IMR-90 (cell line): Measurements from ENCODE around the gene ACACB. TPM values are rescaled to one million over a fixed set of nuclear protein-coding genes. Genes with fewer than 3 reads are reported as not detected.

Experiments
- ATAC-seq: fragments of 200-7000 bp; cut with Tn5 transposase; 2 replicates; pipeline ENCODE4 v1.9.1; 2020; ENCODE audit warnings: low read depth, mild to moderate bottlenecking, moderate library complexity
- BruUV-seq: library from RNA; stranded (reverse); fragments of 400-500 nt; replicated peaks from 2 replicates; lab custom pipeline; 2021; lab: Mats Ljungman, UMichigan
- CTCF ChIA-PET: fragments of 300-600 bp; formaldehyde crosslinking; extraction: SDS; loops from one replicate; lab custom pipeline; 2021; ENCODE audit warnings: antibody characterized with exemption; lab: Yijun Ruan, JAX
- POLR2A ChIA-PET: fragments of 300-600 bp; sonication (Branson Sonifier 250); formaldehyde crosslinking; loops from one replicate; lab custom pipeline; 2022; ENCODE audit warnings: antibody characterized with exemption; ENCODE audit not compliant: unreplicated experiment; lab: Charles Lee
- DNase-seq: peaks from one replicate; pipeline ENCODE4 v3.0.0; 2013
- H2AFZ ChIP-seq: replicated peaks from 2 replicates; pipeline ENCODE3; 2013; ENCODE audit warnings: low read length, mild to moderate bottlenecking; ENCODE audit not compliant: poor library complexity
- H2AK5ac ChIP-seq: 2 replicates; pipeline ENCODE4 v1.6.1; 2013; ENCODE audit warnings: low read depth, low read length, inconsistent platforms
- H2AK9ac ChIP-seq: replicated peaks from 2 replicates; pipeline ENCODE3; 2013; ENCODE audit warnings: mild to moderate bottlenecking, low read depth, low read length, moderate library complexity; ENCODE audit not compliant: poor library complexity
- H2BK120ac ChIP-seq: 2 replicates; pipeline ENCODE4 v1.6.1; 2013; ENCODE audit warnings: low read depth, low read length, inconsistent platforms
- H2BK15ac ChIP-seq: 3 replicates; pipeline ENCODE4 v1.6.1; 2013; ENCODE audit warnings: low read depth, low read length, inconsistent platforms
- H2BK20ac ChIP-seq: 2 replicates; pipeline ENCODE4 v1.6.1; 2013; ENCODE audit warnings: low read depth, mild to moderate bottlenecking, inconsistent platforms, low read length, moderate library complexity
- H2BK5ac ChIP-seq: 2 replicates; pipeline ENCODE4 v1.6.1; 2013; ENCODE audit warnings: mild to moderate bottlenecking, low read depth, low read length, inconsistent platforms; ENCODE audit not compliant: poor library complexity, severe bottlenecking
- H3K14ac ChIP-seq: replicated peaks from 2 replicates; pipeline ENCODE4 v1.6.1; 2013; ENCODE audit warnings: low read depth, low read length, inconsistent platforms
- H3K18ac ChIP-seq: 2 replicates; pipeline ENCODE4 v1.6.1; 2013; ENCODE audit warnings: low read depth, low read length, control low read depth
- H3K23ac ChIP-seq: 2 replicates; pipeline ENCODE4 v1.6.1; 2013; ENCODE audit warnings: low read depth, low read length, inconsistent platforms
- H3K27ac ChIP-seq: 2 replicates; pipeline ENCODE4 v1.5.1; 2013; ENCODE audit warnings: mild to moderate bottlenecking, control low read depth, low read length; ENCODE audit not compliant: insufficient read depth
- H3K27me3 ChIP-seq: 2 replicates; pipeline ENCODE4 v1.6.1; 2013; ENCODE audit warnings: low read length; ENCODE audit not compliant: control insufficient read depth, insufficient read depth
- H3K36me3 ChIP-seq: 2 replicates; pipeline ENCODE4 v1.6.1; 2013; ENCODE audit warnings: low read length, mixed read lengths; ENCODE audit not compliant: control insufficient read depth, insufficient read depth
- H3K4ac ChIP-seq: 2 replicates; pipeline ENCODE4 v1.6.1; 2013; ENCODE audit warnings: low read depth, low read length, inconsistent platforms
- H3K4me1 ChIP-seq: 2 replicates; pipeline ENCODE4 v1.6.1; 2013; ENCODE audit warnings: low read length, mixed read lengths; ENCODE audit not compliant: control insufficient read depth, insufficient read depth
- H3K4me2 ChIP-seq: 2 replicates; pipeline ENCODE4 v1.6.1; 2013; ENCODE audit warnings: low read depth, mild to moderate bottlenecking, control low read depth, low read length, moderate library complexity
- H3K4me3 ChIP-seq: 2 replicates; pipeline ENCODE4 v1.5.1; 2013; ENCODE audit warnings: low read depth, mild to moderate bottlenecking, control low read depth, low read length, moderate library complexity; ENCODE audit not compliant: insufficient read depth
- H3K56ac ChIP-seq: 2 replicates; pipeline ENCODE4 v1.6.1; 2013; ENCODE audit warnings: low read length, inconsistent platforms; ENCODE audit not compliant: insufficient read depth; ENCODE audit errors: extremely low read depth
- H3K79me1 ChIP-seq, 2 experiments: 2 replicates each; pipeline ENCODE4 v1.6.1; 2013; ENCODE audit warnings: low read length in 2 of 2, inconsistent platforms in 1 of 2, low read depth in 1 of 2
- H3K9ac ChIP-seq: 2 replicates; pipeline ENCODE4 v1.6.1; 2013; ENCODE audit warnings: low read depth, low read length, control low read depth
- H3K9me1 ChIP-seq: 2 replicates; pipeline ENCODE4 v1.6.1; 2013; ENCODE audit warnings: low read length, inconsistent platforms; ENCODE audit not compliant: insufficient read depth
- H3K9me3 ChIP-seq: 2 replicates; pipeline ENCODE4 v1.6.1; 2013; ENCODE audit warnings: low read length; ENCODE audit not compliant: control insufficient read depth, insufficient read depth
- H4K20me1 ChIP-seq: 2 replicates; pipeline ENCODE4 v1.6.1; 2013; ENCODE audit warnings: low read length, inconsistent platforms; ENCODE audit not compliant: insufficient read depth
- H4K5ac ChIP-seq: 2 replicates; pipeline ENCODE4 v1.6.1; 2013; ENCODE audit warnings: mild to moderate bottlenecking, low read depth, low read length, control low read depth
- H4K8ac ChIP-seq, 2 experiments: 2 replicates each; pipeline ENCODE4 v1.6.1; 2013; ENCODE audit warnings: low read depth in 2 of 2, low read length in 2 of 2, control low read depth in 1 of 2, inconsistent platforms in 1 of 2
- H4K91ac ChIP-seq: 2 replicates; pipeline ENCODE4 v1.6.1; 2013; ENCODE audit warnings: low read depth, low read length, inconsistent platforms; ENCODE audit not compliant: insufficient read depth
- CEBPB ChIP-seq: IDR thresholded peaks from 2 replicates; pipeline ENCODE4 v1.6.1; 2012; ENCODE audit warnings: low read depth, low read length, improper control_type of control experiment
- MAZ ChIP-seq: IDR thresholded peaks from 2 replicates; pipeline ENCODE4 v1.6.1; 2012; ENCODE audit warnings: low read depth, mild to moderate bottlenecking, low read length, improper control_type of control experiment, moderate library complexity, borderline replicate concordance
- MXI1 ChIP-seq: IDR thresholded peaks from 2 replicates; pipeline ENCODE4 v1.6.1; 2012; ENCODE audit warnings: low read depth, mild to moderate bottlenecking, low read length, moderate library complexity, borderline replicate concordance
- NFE2L2 ChIP-seq: fragments of 150-350 bp; IDR thresholded peaks from 2 replicates; pipeline ENCODE4 v1.6.1; 2016; ENCODE audit warnings: low read depth, mild to moderate bottlenecking, low read length
- POLR2A ChIP-seq: IDR thresholded peaks from 2 replicates; pipeline ENCODE4 v1.6.1; 2012; ENCODE audit warnings: mild to moderate bottlenecking, low read depth, low read length
- SMC3 ChIP-seq: fragments of 150-350 bp; IDR thresholded peaks from 2 replicates; pipeline ENCODE4 v1.6.1; 2016; ENCODE audit warnings: low read depth, mild to moderate bottlenecking, antibody characterized with exemption, low read length, moderate library complexity
- WGBS, 2 experiments: methylation state at CpG; one replicate each; pipeline versions ENCODE4 v1.1.5 to v1.1.7; 2013; ENCODE audit warnings: missing lambda C conversion rate in 2 of 2; ENCODE audit not compliant: insufficient read length in 1 of 2; ENCODE audit errors: extremely low coverage in 2 of 2; 5-methylcytosine and 5-hydroxymethylcytosine counted together
- dilution Hi-C: fragments of 300-500 bp; cut with HindIII; formaldehyde crosslinking; loops from one replicate; pipeline ENCODE4 v1.14.3; 2018; ENCODE audit warnings: low sequenced_read_pairs; ENCODE audit not compliant: unreplicated experiment
- in situ Hi-C: fragments of 300-500 bp; cut with MboI; formaldehyde crosslinking; loops from 3 replicates; pipeline ENCODE4 v1.14.3; 2019; ENCODE audit warnings: low sequenced_read_pairs, inconsistent platforms, mixed read lengths
- intact Hi-C: fragments of 100-400 bp; cut with micrococcal nuclease; formaldehyde crosslinking; loops from 2 replicates; pipeline ENCODE4 v1.10.0; 2022
- polyA plus RNA-seq, 3 experiments: library from polyadenylated mRNA; depleted of rRNA; stranded (reverse); fragments of >200 nt; gene quantifications; 2 replicates each; pipeline ENCODE4 v1.2.3, GENCODE V29; 2012; ENCODE audit warnings: low replicate concordance in 1 of 3
- total RNA-seq: library from RNA; depleted of rRNA; stranded (reverse); fragments of >200 nt; gene quantifications from 2 replicates; pipeline ENCODE4 v1.2.3, GENCODE V29; 2012
- TF ChIP-seq, protein P1 (sequence below): conservative IDR thresholded peaks from 2 replicates; pipeline ENCODE4 v1.5.1; 2012; ENCODE audit warnings: mild to moderate bottlenecking, low read depth, low read length, improper control_type of control experiment
- TF ChIP-seq, protein P2 (sequence below): fragments of 150-350 bp; IDR thresholded peaks from 2 replicates; pipeline ENCODE4 v1.6.1; 2016; ENCODE audit warnings: low read depth, mild to moderate bottlenecking, low read length, moderate library complexity, borderline replicate concordance

Gene ACACB
- total and polyA plus RNA-seq, 2 of the 4 experiments (the other 2 are of a cell fraction) = 2.0 to 2.1 TPM

DNA sequence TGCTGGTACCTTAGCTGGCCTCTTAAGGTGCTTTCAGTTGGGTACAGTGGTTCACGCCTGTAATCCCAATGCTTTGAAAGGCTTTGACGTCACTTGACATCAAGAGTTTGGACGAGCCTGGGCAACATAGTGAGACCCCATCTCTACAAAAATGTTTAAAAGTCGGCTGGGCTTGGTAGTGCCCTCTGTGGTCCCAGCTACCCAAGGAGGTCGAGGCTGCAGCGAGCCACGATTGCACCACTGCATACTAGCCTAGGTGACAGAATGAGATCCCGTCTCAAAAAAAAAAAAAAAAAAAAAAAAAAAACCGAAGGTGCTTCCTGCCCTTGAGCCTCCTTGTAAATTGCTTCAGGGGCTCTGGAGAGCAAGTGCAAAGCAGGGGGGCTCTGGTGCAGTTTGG lies 50.0 kb downstream of the ACACB start:
- in situ Hi-C loops = no loop called here

More for the DNA sequence above, 50.0 kb downstream of the ACACB start:
- Histone ChIP-seq H3K9me3 (no peaks in the 10 kb centered on the region), H3K27ac (no peak overlapping the region), H3K36me3 (no peaks in the 10 kb centered on the region), H3K4me1 (peaks cover 13% of the 10 kb centered on the region; the same call in 1 of the 2 replicates), H3K9me1 (peaks cover 9% of the 10 kb centered on the region), H3K4me2 (no peak overlapping the region), H3K56ac (no peak overlapping the region), H3K14ac (no peak overlapping the region), H4K5ac (no peak overlapping the region), H2AFZ (no peak overlapping the region), H3K4ac (no peak overlapping the region), H2AK5ac (no peak overlapping the region), H3K4me3 (no peak overlapping the region), H2BK5ac (no peak overlapping the region), H4K91ac (no peak overlapping the region), H3K23ac (no peak overlapping the region), H3K18ac (no peak overlapping the region), H3K9ac (no peak overlapping the region), H4K8ac (no peak overlapping the region), H3K27me3 (no peaks in the 10 kb centered on the region), H4K20me1 (no peaks in the 10 kb centered on the region; the same call in 1 of the 2 replicates), H2BK15ac (no peak overlapping the region), H3K79me1 (no peaks in the 10 kb centered on the region), H2AK9ac (no peak overlapping the region), H2BK120ac (no peak overlapping the region), H2BK20ac (no peak overlapping the region)
- 78% methylated on average over 2 of the region's 9 CpGs; no CpG with 5 or more reads in 1 of the 2 experiments for WGBS, 2 experiments
- ChIA-PET CTCF (no interaction called here), POLR2A (no interaction called here)
- intact Hi-C loops = no loop called here
- DNase-seq (no peak), ATAC-seq (no peak)
- TF ChIP-seq, protein P1, sequence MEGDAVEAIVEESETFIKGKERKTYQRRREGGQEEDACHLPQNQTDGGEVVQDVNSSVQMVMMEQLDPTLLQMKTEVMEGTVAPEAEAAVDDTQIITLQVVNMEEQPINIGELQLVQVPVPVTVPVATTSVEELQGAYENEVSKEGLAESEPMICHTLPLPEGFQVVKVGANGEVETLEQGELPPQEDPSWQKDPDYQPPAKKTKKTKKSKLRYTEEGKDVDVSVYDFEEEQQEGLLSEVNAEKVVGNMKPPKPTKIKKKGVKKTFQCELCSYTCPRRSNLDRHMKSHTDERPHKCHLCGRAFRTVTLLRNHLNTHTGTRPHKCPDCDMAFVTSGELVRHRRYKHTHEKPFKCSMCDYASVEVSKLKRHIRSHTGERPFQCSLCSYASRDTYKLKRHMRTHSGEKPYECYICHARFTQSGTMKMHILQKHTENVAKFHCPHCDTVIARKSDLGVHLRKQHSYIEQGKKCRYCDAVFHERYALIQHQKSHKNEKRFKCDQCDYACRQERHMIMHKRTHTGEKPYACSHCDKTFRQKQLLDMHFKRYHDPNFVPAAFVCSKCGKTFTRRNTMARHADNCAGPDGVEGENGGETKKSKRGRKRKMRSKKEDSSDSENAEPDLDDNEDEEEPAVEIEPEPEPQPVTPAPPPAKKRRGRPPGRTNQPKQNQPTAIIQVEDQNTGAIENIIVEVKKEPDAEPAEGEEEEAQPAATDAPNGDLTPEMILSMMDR = no peak
- TF ChIP-seq MAZ (no peak), POLR2A (no peak), CEBPB (no peak), MXI1 (no peak), NFE2L2 (no peak), SMC3 (no peak)
- TF ChIP-seq, protein P2, sequence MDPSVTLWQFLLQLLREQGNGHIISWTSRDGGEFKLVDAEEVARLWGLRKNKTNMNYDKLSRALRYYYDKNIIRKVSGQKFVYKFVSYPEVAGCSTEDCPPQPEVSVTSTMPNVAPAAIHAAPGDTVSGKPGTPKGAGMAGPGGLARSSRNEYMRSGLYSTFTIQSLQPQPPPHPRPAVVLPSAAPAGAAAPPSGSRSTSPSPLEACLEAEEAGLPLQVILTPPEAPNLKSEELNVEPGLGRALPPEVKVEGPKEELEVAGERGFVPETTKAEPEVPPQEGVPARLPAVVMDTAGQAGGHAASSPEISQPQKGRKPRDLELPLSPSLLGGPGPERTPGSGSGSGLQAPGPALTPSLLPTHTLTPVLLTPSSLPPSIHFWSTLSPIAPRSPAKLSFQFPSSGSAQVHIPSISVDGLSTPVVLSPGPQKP = no peak
- no TSS peak for BruUV-seq
- dilution Hi-C loops = no loop called here
